Measurements from ENCODE around the gene PPOX. TPM values are rescaled to one million over a fixed set of nuclear protein-coding genes. Genes with fewer than 3 reads are reported as not detected.

Gene PPOX
- total and polyA plus RNA-seq, 9 donors, result 20.1 to 37.9 (median 24.2) TPM

DNA sequence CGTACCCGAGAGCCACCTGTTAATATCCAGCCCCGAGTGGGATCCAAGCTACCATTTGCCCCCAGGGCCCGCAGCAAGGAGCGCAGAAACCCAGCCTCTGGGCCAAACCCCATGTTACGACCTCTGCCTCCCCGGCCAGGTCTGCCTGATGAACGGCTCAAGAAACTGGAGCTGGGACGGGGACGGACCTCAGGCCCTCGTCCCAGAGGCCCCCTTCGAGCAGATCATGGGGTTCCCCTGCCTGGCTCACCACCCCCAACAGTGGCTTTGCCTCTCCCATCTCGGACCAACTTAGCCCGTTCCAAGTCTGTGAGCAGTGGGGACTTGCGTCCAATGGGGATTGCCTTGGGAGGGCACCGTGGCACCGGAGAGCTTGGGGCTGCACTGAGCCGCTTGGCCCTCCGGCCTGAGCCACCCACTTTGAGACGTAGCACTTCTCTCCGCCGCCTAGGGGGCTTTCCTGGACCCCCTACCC lies 5.5 kb upstream of the PPOX start:
- H3K4me1 ChIP-seq (ENCODE audit: insufficient read depth), result peaks cover 10% of the 10 kb centered on the region
- intact Hi-C loops (cut with DNase I), result no loop called here
- no peaks in the 10 kb centered on the region for H3K27me3 ChIP-seq
- no peak for DNase-seq
- no peak overlapping the region for H3K4me3 ChIP-seq
- 87 to 90% (median 88%) methylated on average over 22 of the region's 22 CpGs for WGBS, 3 donors
- H3K9me3 ChIP-seq, result no peaks in the 10 kb centered on the region
- peak overlapping the region in 1 of 2 donors; percentile 89 for H3K27ac ChIP-seq
- H3K36me3 ChIP-seq, result no peaks in the 10 kb centered on the region
- TF ChIP-seq POLR2A (IDR thresholded peaks at IDR 0.05) (no peak), EP300 (IDR thresholded peaks at IDR 0.05) (no peak)
- TF ChIP-seq, protein P1, sequence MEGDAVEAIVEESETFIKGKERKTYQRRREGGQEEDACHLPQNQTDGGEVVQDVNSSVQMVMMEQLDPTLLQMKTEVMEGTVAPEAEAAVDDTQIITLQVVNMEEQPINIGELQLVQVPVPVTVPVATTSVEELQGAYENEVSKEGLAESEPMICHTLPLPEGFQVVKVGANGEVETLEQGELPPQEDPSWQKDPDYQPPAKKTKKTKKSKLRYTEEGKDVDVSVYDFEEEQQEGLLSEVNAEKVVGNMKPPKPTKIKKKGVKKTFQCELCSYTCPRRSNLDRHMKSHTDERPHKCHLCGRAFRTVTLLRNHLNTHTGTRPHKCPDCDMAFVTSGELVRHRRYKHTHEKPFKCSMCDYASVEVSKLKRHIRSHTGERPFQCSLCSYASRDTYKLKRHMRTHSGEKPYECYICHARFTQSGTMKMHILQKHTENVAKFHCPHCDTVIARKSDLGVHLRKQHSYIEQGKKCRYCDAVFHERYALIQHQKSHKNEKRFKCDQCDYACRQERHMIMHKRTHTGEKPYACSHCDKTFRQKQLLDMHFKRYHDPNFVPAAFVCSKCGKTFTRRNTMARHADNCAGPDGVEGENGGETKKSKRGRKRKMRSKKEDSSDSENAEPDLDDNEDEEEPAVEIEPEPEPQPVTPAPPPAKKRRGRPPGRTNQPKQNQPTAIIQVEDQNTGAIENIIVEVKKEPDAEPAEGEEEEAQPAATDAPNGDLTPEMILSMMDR (IDR thresholded peaks at IDR 0.05), result no peak

DNA sequence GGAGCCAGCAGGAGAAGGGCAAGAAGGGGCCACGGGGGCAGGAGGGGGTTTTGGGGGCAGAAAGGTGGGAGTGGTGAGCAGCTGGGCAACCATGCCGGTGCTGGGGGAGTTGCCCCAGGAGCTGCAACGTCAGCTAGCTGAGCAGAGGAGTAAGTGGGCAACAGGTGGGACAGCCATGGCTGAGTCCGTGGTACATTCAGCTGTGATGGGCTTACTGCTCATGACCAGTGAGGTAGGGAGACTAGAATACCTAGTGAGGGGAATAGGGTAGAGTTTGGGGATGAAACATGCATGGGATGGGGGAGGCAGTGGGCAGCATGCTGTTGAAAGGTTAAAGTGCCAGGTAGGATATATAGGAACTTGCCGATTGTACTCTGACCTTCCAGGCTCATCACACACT lies 4.6 kb upstream of the PPOX start:
- DNase-seq, result peak in 1 of 5 donors; percentile 11
- TF ChIP-seq, protein P1 (IDR thresholded peaks at IDR 0.05), result no peak
- TF ChIP-seq POLR2A (IDR thresholded peaks at IDR 0.05), result no peak
- no peak for TF ChIP-seq EP300 (IDR thresholded peaks at IDR 0.05)
- WGBS, 3 donors, result 59 to 72% (median 63%) methylated on average over 5 of the region's 5 CpGs
- Histone ChIP-seq H3K27ac (no peak overlapping the region), H3K36me3 (no peaks in the 10 kb centered on the region), H3K9me3 (no peaks in the 10 kb centered on the region), H3K27me3 (no peaks in the 10 kb centered on the region), H3K4me3 (no peak overlapping the region), H3K4me1 (ENCODE audit: insufficient read depth) (peaks cover 10% of the 10 kb centered on the region)
- intact Hi-C loops (cut with DNase I), result no loop called here

DNA sequence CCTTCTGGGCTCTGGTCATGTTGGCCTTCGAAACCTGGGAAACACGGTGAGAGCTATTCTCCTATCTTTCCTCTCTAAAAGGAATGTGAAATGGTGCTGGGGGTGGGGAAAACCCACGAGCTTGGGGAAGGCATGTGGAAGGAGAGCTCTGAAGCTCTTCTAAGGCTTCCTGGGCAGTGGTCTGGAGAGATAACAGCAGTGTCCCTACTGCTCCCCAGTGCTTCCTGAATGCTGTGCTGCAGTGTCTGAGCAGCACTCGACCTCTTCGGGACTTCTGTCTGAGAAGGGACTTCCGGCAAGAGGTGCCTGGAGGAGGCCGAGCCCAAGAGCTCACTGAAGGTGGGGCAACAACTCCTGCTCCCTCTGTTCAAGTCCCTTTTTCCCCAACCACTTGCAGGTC lies 4.2 kb upstream of the PPOX start:
- Histone ChIP-seq H3K4me1 (ENCODE audit: insufficient read depth) (peaks cover 10% of the 10 kb centered on the region), H3K36me3 (no peaks in the 10 kb centered on the region), H3K27me3 (no peaks in the 10 kb centered on the region), H3K4me3 (no peak overlapping the region), H3K27ac (no peak overlapping the region), H3K9me3 (no peaks in the 10 kb centered on the region)
- intact Hi-C loops (cut with DNase I), result no loop called here
- WGBS, 3 donors, result 66 to 71% (median 68%) methylated on average over 7 of the region's 7 CpGs
- no peak for TF ChIP-seq EP300 (IDR thresholded peaks at IDR 0.05)
- TF ChIP-seq POLR2A (IDR thresholded peaks at IDR 0.05), result no peak
- TF ChIP-seq, protein P1 (IDR thresholded peaks at IDR 0.05), result no peak
- DNase-seq, result peak in 1 of 5 donors; percentile 12

DNA sequence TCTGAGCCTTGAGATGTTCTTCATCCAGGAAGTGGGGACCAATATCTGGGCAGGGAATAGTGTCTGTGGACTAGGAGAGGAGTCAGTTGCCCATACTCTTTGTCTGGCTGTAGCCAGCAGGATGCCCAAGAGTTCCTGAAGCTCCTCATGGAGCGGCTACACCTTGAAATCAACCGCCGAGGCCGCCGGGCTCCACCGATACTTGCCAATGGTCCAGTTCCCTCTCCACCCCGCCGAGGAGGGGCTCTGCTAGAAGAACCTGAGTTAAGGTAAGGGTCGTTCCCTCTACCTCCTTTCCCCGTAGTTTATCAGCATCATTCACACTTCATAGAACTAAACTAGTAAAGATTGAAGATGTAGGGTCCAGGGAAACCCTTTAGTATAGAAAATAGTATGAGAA lies 3.4 kb upstream of the PPOX start:
- Histone ChIP-seq H3K4me1 (ENCODE audit: insufficient read depth) (peaks cover 13% of the 10 kb centered on the region), H3K27me3 (no peaks in the 10 kb centered on the region), H3K27ac (no peak overlapping the region), H3K9me3 (no peaks in the 10 kb centered on the region), H3K4me3 (no peak overlapping the region), H3K36me3 (no peaks in the 10 kb centered on the region)
- WGBS, 3 donors, result 85 to 92% (median 86%) methylated on average over 10 of the region's 10 CpGs
- no peak for TF ChIP-seq EP300 (IDR thresholded peaks at IDR 0.05)
- TF ChIP-seq, protein P1 (IDR thresholded peaks at IDR 0.05), result no peak
- TF ChIP-seq POLR2A (IDR thresholded peaks at IDR 0.05), result no peak
- intact Hi-C loops (cut with DNase I), result no loop called here
- peak in 1 of 5 donors; percentile 15 for DNase-seq

Data from ovary (tissue), 9 donors.